Measurements from ENCODE around the gene LARP4B.

The LARP4B gene

DNA sequence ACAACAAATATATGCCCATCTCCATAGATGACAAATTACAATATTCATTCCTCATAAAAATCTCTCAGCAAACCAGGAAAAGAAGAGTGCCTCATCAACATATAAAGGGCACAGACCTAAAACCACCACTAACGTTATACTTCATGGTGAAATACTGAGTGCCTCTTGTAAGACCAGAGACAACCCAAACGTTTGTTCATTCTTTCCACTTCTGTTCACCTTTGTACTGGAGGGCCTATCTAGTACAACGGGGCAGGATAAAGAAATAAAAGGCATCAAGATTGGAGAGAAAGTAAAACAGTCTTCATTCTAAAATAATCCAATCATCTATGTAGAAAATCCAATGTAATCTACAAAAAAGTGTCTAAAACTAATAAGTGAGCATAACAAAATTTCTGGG lies 79.1 kb downstream of the LARP4B start:
- CTCF ChIA-PET: no interaction called here
- Histone ChIP-seq H3K9me3 (ENCODE audit: control insufficient read depth, insufficient read depth, low read depth, low read length) (no peaks in the 10 kb centered on the region), H3K36me3 (ENCODE audit: control insufficient read depth in 2 of 2, insufficient read depth in 1 of 2, low read length in 2 of 2) (peaks cover 23 to 58% of the 10 kb centered on the region in 2 experiments), H3K4me1 (ENCODE audit: control insufficient read depth, insufficient read depth, low read length) (0 out of 2 replicates have a peak, but pooled peaks cover 3% of the 10 kb centered on the region), H3K27ac (ENCODE audit: extremely low read depth, low read depth, low read length) (no peak overlapping the region), H3K4me3 (ENCODE audit: low read depth, low read length) (no peak overlapping the region)
- POLR2A ChIA-PET: no interaction called here
- TF ChIP-seq ZNF521 (tag by site-specific recombination; IDR thresholded peaks at IDR 0.05) (no peak), ZNF416 (tag by site-specific recombination; IDR thresholded peaks at IDR 0.05) (no peak), ZFP3 (tag by site-specific recombination; IDR thresholded peaks at IDR 0.05; ENCODE audit: low read depth) (no peak), ZNF610 (tag by site-specific recombination; IDR thresholded peaks at IDR 0.05; ENCODE audit: borderline replicate concordance) (no peak), ZNF626 (tag by site-specific recombination; IDR thresholded peaks at IDR 0.05) (no peak), KLF10 (tag by site-specific recombination; IDR thresholded peaks at IDR 0.05) (no peak), REPIN1 (tag by site-specific recombination; IDR thresholded peaks at IDR 0.05; ENCODE audit: low read depth) (no peak), ZNF366 (tag by site-specific recombination; conservative IDR thresholded peaks at IDR 0.05) (no peak), ZSCAN30 (tag by site-specific recombination; IDR thresholded peaks at IDR 0.05) (no peak), ZNF223 (tag by site-specific recombination; IDR thresholded peaks at IDR 0.05) (no peak), ZNF473 (tag by site-specific recombination; IDR thresholded peaks at IDR 0.05) (no peak), ZBTB17 (tag by site-specific recombination; IDR thresholded peaks at IDR 0.05) (no peak), ZSCAN23 (tag by site-specific recombination; IDR thresholded peaks at IDR 0.05) (no peak)
- TF ChIP-seq, protein P1, sequence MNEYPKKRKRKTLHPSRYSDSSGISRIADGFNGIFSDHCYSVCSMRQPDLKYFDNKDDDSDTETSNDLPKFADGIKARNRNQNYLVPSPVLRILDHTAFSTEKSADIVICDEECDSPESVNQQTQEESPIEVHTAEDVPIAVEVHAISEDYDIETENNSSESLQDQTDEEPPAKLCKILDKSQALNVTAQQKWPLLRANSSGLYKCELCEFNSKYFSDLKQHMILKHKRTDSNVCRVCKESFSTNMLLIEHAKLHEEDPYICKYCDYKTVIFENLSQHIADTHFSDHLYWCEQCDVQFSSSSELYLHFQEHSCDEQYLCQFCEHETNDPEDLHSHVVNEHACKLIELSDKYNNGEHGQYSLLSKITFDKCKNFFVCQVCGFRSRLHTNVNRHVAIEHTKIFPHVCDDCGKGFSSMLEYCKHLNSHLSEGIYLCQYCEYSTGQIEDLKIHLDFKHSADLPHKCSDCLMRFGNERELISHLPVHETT (tag by site-specific recombination; IDR thresholded peaks at IDR 0.05): no peak
- TF ChIP-seq, protein P2, sequence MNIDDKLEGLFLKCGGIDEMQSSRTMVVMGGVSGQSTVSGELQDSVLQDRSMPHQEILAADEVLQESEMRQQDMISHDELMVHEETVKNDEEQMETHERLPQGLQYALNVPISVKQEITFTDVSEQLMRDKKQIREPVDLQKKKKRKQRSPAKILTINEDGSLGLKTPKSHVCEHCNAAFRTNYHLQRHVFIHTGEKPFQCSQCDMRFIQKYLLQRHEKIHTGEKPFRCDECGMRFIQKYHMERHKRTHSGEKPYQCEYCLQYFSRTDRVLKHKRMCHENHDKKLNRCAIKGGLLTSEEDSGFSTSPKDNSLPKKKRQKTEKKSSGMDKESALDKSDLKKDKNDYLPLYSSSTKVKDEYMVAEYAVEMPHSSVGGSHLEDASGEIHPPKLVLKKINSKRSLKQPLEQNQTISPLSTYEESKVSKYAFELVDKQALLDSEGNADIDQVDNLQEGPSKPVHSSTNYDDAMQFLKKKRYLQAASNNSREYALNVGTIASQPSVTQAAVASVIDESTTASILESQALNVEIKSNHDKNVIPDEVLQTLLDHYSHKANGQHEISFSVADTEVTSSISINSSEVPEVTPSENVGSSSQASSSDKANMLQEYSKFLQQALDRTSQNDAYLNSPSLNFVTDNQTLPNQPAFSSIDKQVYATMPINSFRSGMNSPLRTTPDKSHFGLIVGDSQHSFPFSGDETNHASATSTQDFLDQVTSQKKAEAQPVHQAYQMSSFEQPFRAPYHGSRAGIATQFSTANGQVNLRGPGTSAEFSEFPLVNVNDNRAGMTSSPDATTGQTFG (tag by site-specific recombination; IDR thresholded peaks at IDR 0.05; ENCODE audit: borderline replicate concordance): no peak
- TF ChIP-seq, protein P3, sequence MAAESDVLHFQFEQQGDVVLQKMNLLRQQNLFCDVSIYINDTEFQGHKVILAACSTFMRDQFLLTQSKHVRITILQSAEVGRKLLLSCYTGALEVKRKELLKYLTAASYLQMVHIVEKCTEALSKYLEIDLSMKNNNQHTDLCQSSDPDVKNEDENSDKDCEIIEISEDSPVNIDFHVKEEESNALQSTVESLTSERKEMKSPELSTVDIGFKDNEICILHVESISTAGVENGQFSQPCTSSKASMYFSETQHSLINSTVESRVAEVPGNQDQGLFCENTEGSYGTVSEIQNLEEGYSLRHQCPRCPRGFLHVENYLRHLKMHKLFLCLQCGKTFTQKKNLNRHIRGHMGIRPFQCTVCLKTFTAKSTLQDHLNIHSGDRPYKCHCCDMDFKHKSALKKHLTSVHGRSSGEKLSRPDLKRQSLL (tag by site-specific recombination; IDR thresholded peaks at IDR 0.05): no peak

DNA sequence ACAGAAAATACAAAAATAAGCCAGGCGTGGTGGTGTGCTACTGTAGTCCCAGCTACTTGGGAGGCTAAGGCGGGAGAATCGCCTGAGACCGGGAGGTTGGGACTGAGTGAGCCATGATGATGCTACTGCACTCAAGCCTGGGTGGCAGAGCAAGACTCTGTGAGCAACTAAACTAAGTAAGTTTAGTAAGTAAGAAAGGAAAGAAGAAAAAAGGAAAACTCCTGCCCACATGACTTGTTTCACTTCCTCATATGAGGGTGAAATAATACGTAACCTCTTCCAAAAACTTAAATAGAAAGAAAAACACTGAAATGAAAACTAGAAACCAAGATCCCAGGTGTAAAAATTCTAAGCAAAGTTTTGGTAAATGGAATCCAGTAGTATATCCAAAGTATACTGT lies 79.6 kb downstream of the LARP4B start:
- POLR2A ChIA-PET: no interaction called here
- Histone ChIP-seq H3K36me3 (ENCODE audit: control insufficient read depth in 2 of 2, insufficient read depth in 1 of 2, low read length in 2 of 2) (peaks cover 23 to 58% of the 10 kb centered on the region in 2 experiments), H3K4me1 (ENCODE audit: control insufficient read depth, insufficient read depth, low read length) (0 out of 2 replicates have a peak, but pooled peaks cover 3% of the 10 kb centered on the region), H3K27ac (ENCODE audit: extremely low read depth, low read depth, low read length) (no peak overlapping the region), H3K9me3 (ENCODE audit: control insufficient read depth, insufficient read depth, low read depth, low read length) (no peaks in the 10 kb centered on the region), H3K4me3 (ENCODE audit: low read depth, low read length) (no peak overlapping the region)
- CTCF ChIA-PET: no interaction called here
- TF ChIP-seq ZNF600 (tag by site-specific recombination; IDR thresholded peaks at IDR 0.05) (no peak), SALL2 (tag by site-specific recombination; IDR thresholded peaks at IDR 0.05; ENCODE audit: borderline replicate concordance) (no peak), ZEB2 (tag by site-specific recombination; IDR thresholded peaks at IDR 0.05) (no peak), BCL11A (tag by site-specific recombination; IDR thresholded peaks at IDR 0.05; ENCODE audit: low read depth) (no peak), ZNF324 (tag by site-specific recombination; IDR thresholded peaks at IDR 0.05) (no peak), ZNF843 (tag by site-specific recombination; IDR thresholded peaks at IDR 0.05) (no peak), ZNF768 (tag by site-specific recombination; IDR thresholded peaks at IDR 0.05) (no peak), PRDM1 (tag by site-specific recombination; IDR thresholded peaks at IDR 0.05) (no peak), ZNF175 (tag by site-specific recombination; IDR thresholded peaks at IDR 0.05) (no peak)
- TF ChIP-seq, protein P4, sequence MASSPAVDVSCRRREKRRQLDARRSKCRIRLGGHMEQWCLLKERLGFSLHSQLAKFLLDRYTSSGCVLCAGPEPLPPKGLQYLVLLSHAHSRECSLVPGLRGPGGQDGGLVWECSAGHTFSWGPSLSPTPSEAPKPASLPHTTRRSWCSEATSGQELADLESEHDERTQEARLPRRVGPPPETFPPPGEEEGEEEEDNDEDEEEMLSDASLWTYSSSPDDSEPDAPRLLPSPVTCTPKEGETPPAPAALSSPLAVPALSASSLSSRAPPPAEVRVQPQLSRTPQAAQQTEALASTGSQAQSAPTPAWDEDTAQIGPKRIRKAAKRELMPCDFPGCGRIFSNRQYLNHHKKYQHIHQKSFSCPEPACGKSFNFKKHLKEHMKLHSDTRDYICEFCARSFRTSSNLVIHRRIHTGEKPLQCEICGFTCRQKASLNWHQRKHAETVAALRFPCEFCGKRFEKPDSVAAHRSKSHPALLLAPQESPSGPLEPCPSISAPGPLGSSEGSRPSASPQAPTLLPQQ (tag by site-specific recombination; IDR thresholded peaks at IDR 0.05): no peak
